ENCODE data around the gene WASF2.
"Not testable (repeated sequence)": the region's sequence is repeated elsewhere in the genome, so short reads cannot be mapped to it uniquely, and the experiment has no call there.

Gene WASF2

DNA sequence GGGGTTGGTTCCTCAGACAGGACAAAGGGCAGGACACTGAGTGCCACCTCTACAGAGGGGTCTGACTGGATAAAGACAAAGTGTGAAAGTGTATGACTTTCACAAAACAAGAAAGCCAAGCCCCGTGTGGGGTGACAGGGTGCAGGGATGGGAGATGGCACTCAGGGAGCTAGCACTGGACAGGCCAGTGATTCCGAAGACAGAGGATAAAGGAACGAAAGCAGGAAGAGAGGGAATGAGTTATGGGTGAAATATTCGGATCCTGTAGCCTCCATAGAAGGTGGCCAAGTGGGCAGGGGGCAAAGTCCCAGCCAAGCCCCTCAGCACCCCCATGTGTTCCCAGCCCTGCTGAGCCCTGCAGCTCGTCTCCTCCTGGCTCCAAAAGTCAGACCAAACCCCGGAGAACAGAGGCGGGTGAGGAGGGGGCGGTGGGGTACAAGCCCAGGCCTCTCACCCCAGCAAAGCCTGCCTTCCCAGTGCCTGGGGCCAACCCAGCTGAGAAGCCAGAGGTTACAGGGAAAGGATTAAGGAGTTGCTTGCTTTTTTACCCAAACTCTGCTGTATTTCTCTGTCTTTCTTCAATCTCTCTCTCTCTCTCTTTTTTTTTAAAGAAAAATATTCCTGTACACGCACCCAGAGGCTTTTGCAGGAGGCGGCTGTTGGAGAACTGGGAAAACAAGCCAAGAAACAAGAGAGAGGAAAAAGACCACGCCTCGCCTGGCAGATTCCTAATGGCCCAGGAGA lies 14.0 kb upstream of the WASF2 start:
- FAIRE-seq (no peak), DNase-seq (ENCODE audit: insufficient read length, low spot score) (no peak)
- TF ChIP-seq SPI1 (IDR thresholded peaks at IDR 0.05; ENCODE audit: low read depth, low read length): no peak
- no peak for TF ChIP-seq POU2F2 (IDR thresholded peaks at IDR 0.05; ENCODE audit: low read depth, low read length)
- TF ChIP-seq POLR2AphosphoS5 (IDR thresholded peaks at IDR 0.05; ENCODE audit: low read depth, low read length): no peak
- no peak for TF ChIP-seq PAX5 (IDR thresholded peaks at IDR 0.05; ENCODE audit: insufficient read depth, low read length, severe bottlenecking)
- no peak for TF ChIP-seq TAF1 (IDR thresholded peaks at IDR 0.05; ENCODE audit: low read depth, low read length)
- TF ChIP-seq POLR2A (IDR thresholded peaks at IDR 0.05; ENCODE audit: low read depth, low read length): no peak

DNA sequence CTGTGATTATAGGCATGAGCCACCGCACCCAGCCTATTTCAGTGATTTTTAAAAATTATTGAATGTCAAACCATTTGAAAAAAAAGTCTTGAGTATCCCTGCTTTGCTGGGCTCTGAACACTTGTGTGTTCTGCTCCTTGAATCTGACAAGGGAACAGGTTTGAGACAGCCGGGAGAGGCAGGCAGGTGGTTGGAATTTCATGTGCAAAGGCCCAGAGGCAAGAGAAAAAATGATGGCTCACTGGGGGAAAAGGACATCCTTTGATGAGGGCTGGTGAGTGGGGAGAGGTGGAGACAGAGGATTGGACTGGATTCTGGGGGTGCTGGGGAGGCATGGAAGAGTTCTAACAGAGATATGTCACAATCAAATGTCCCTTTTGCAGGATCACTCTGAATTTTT lies 13.1 kb upstream of the WASF2 start:
- no peak for TF ChIP-seq POLR2AphosphoS5 (IDR thresholded peaks at IDR 0.05; ENCODE audit: low read depth, low read length)
- TF ChIP-seq PAX5 (IDR thresholded peaks at IDR 0.05; ENCODE audit: insufficient read depth, low read length, severe bottlenecking): no peak
- no peak for TF ChIP-seq POU2F2 (IDR thresholded peaks at IDR 0.05; ENCODE audit: low read depth, low read length)
- no peak for TF ChIP-seq POLR2A (IDR thresholded peaks at IDR 0.05; ENCODE audit: low read depth, low read length)
- no peak for TF ChIP-seq TAF1 (IDR thresholded peaks at IDR 0.05; ENCODE audit: low read depth, low read length)
- TF ChIP-seq SPI1 (IDR thresholded peaks at IDR 0.05; ENCODE audit: low read depth, low read length): no peak
- no peak for DNase-seq (ENCODE audit: insufficient read length, low spot score)
- no peak for FAIRE-seq

- FAIRE-seq; DNase-seq (ENCODE audit: insufficient read length, low spot score): not testable (repeated sequence)
Measured at GRCh38 chr1:27501159-27501558, 11.2 kb upstream of the WASF2 start.

DNA sequence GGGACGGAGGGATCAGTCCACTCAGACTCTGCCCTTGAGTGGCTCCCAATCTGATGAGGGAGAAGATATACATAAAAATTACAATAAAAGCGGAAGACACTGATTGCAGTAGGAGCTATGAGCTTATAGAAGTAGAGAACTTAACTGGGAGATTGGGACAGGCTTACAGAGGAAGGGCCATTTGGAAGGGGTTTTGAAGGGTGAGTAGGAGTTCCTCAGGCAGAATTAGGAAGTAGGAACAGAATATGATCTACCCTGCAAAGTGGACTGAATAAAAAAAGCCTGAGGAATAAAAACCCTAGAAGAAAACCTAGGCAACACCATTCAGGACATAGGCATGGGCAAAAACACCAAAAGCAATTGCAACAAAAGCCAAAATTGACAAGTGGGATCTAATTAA lies 9.2 kb upstream of the WASF2 start:
- FAIRE-seq (no peak), DNase-seq (ENCODE audit: insufficient read length, low spot score) (no peak)
- TF ChIP-seq SPI1 (IDR thresholded peaks at IDR 0.05; ENCODE audit: low read depth, low read length): no peak

- FAIRE-seq (no peak), DNase-seq (ENCODE audit: insufficient read length, low spot score) (no peak)
- no peak for TF ChIP-seq PAX5 (IDR thresholded peaks at IDR 0.05; ENCODE audit: insufficient read depth, low read length, severe bottlenecking)
- no peak for TF ChIP-seq SPI1 (IDR thresholded peaks at IDR 0.05; ENCODE audit: low read depth, low read length)
- no peak for TF ChIP-seq POLR2AphosphoS5 (IDR thresholded peaks at IDR 0.05; ENCODE audit: low read depth, low read length)
- no peak for TF ChIP-seq POU2F2 (IDR thresholded peaks at IDR 0.05; ENCODE audit: low read depth, low read length)
- TF ChIP-seq TAF1 (IDR thresholded peaks at IDR 0.05; ENCODE audit: low read depth, low read length): no peak
- TF ChIP-seq POLR2A (IDR thresholded peaks at IDR 0.05; ENCODE audit: low read depth, low read length): no peak
Measured at GRCh38 chr1:27496604-27497155, 6.7 kb upstream of the WASF2 start.

DNA sequence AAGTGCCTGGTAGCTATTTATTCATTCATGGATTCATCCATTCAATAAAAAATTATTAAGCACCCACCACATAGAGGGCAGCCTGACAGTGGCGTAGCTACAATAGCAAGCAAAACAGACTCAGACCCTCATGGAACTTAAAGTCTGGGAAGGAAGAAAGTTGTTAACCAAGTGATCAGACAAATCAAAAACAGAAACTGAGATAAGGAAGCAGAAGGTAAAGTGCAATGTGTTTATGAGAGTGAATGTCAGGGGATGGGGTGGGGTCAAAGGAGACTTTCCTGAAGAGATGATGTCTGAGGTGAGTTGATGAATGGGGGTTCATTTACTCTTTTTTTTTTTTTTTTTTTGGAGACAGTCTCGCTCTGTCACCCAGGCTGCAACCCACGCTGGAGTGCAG lies 2.8 kb upstream of the WASF2 start:
- no peak for DNase-seq (ENCODE audit: insufficient read length, low spot score)
- TF ChIP-seq POLR2A (IDR thresholded peaks at IDR 0.05; ENCODE audit: low read depth, low read length) (no peak), TAF1 (IDR thresholded peaks at IDR 0.05; ENCODE audit: low read depth, low read length) (no peak), POLR2AphosphoS5 (IDR thresholded peaks at IDR 0.05; ENCODE audit: low read depth, low read length) (no peak), PAX5 (IDR thresholded peaks at IDR 0.05; ENCODE audit: insufficient read depth, low read length, severe bottlenecking) (no peak), SPI1 (IDR thresholded peaks at IDR 0.05; ENCODE audit: low read depth, low read length) (no peak), POU2F2 (IDR thresholded peaks at IDR 0.05; ENCODE audit: low read depth, low read length) (no peak)
- FAIRE-seq: no peak

- peak; percentile 60 for FAIRE-seq
- TF ChIP-seq TAF1 (IDR thresholded peaks at IDR 0.05; ENCODE audit: low read depth, low read length) (no peak), SPI1 (IDR thresholded peaks at IDR 0.05; ENCODE audit: low read depth, low read length) (peak; percentile 53), POLR2A (IDR thresholded peaks at IDR 0.05; ENCODE audit: low read depth, low read length) (no peak), POLR2AphosphoS5 (IDR thresholded peaks at IDR 0.05; ENCODE audit: low read depth, low read length) (no peak), PAX5 (IDR thresholded peaks at IDR 0.05; ENCODE audit: insufficient read depth, low read length, severe bottlenecking) (no peak), POU2F2 (IDR thresholded peaks at IDR 0.05; ENCODE audit: low read depth, low read length) (no peak)
- DNase-seq (ENCODE audit: insufficient read length, low spot score): no peak
Measured at GRCh38 chr1:27491748-27492700, 2.1 kb upstream of the WASF2 start.

DNA sequence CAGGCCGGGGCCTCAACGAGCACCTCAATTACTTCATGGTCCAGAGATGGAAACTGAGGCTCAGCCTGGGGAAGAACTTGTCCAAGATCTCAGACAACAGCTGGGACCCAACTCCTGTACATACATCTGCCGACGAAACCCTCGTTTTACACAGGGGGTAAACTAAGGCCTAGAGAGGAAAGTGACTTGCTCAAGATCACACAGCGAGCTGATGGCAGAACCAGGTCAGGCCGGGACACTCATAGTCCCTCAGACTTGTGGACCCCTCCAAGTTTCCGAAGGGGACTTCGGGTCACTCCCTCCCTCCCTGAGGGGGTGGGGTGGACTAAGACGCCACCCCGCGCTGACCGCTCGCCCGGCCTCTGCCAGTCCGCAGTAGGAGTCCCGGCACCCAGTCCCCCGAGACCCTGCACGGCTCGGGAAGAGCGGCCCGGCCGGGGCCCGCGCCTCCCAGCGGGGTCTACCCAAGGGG lies 430 bp downstream of the WASF2 start:
- FAIRE-seq (no peak), DNase-seq (ENCODE audit: insufficient read length, low spot score) (no peak)
- no peak for TF ChIP-seq POLR2AphosphoS5 (IDR thresholded peaks at IDR 0.05; ENCODE audit: low read depth, low read length)

DNA sequence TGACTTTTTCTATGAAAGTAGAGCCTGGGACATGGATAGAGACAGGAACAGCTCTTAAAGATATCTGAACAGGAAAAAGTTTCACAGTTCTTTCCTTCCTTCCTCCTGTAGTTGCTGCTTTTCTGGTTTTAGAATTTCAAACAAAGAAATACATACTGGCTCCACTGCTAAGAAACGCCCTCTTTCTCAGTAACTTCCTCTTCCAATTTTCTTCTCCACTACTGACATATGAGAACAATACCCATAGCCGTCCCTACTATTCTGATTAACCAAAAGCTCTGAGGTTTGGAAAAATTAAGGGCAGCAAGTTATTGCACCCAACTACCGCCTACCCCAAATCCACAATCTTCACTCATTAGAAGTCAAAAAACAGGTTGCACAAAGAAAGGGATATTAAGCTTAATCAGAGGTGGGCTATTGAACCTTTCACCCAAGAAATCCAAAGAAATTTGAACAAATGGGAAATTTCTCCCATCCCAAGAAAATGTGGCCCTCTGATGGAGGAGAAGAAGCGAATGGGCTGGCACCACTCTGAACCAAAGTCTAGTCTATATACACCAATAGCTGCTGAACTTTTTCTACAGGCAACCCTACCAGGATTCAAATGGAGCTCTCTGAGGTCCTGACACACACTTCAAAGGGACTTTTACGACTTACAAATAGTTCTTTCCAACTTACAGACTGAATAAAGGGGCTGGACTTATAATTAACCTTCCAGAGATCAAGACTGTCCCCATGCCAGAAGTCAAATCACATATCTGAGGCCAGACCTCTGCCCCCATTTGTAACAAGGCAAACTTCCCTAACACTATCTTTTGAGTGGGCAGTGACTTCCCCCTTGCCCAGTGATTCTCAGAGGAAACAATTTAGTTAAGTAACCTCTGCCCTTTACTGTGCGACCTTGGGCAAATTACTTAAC lies 1.7 kb downstream of the WASF2 start:
- TF ChIP-seq POU2F2 (IDR thresholded peaks at IDR 0.05; ENCODE audit: low read depth, low read length): no peak
- no peak for TF ChIP-seq POLR2A (IDR thresholded peaks at IDR 0.05; ENCODE audit: low read depth, low read length)
- no peak for TF ChIP-seq SPI1 (IDR thresholded peaks at IDR 0.05; ENCODE audit: low read depth, low read length)
- TF ChIP-seq TAF1 (IDR thresholded peaks at IDR 0.05; ENCODE audit: low read depth, low read length): no peak
- no peak for TF ChIP-seq POLR2AphosphoS5 (IDR thresholded peaks at IDR 0.05; ENCODE audit: low read depth, low read length)
- TF ChIP-seq PAX5 (IDR thresholded peaks at IDR 0.05; ENCODE audit: insufficient read depth, low read length, severe bottlenecking): no peak
- DNase-seq (ENCODE audit: insufficient read length, low spot score): no peak
- FAIRE-seq: peak; percentile 38

Measured in GM12891 (cell line).